Sciatic nerve (tissue), 2 donors: ENCODE measurements around the gene YBX2. TPM values are rescaled to one million over a fixed set of nuclear protein-coding genes. Genes with fewer than 3 reads are reported as not detected.

Source experiments
- ATAC-seq: fragments of 200-7000 bp; cut with Tn5 transposase; one replicate; pipeline ENCODE4 v1.9.1; 2020; ENCODE audit warnings: mild to moderate bottlenecking, moderate library complexity
- DNase-seq: peaks from one replicate; pipeline ENCODE4 v3.0.0-alpha.2; 2020; ENCODE audit warnings: low spot score
- intact Hi-C: fragments of 100-400 bp; cut with DNase I; formaldehyde crosslinking; loops from one replicate; pipeline ENCODE4 v1.14.2; 2022
- total RNA-seq: library from RNA; stranded (reverse); fragmentation: NEBNext Ultra II Directional; extraction: Animal tissue kit (Norgen Biotek cat#: 25700); gene quantifications from one replicate; pipeline ENCODE4 v1.2.1, GENCODE V29; 2021
- donor health status: DM: no; HTN: no; CAD: no.
- donor health status: DM: no; HTN: no; CAD: no.

YBX2 gene
- total RNA-seq, 1 donor from 2014 or later = 2.1 TPM

GRCh38 chr17:7325031-7325528 lies 30.6 kb upstream of the YBX2 start:
- no peak for DNase-seq
- intact Hi-C loops = no loop called here
- no peak for ATAC-seq

GRCh38 chr17:7324438-7324779 lies 30.0 kb upstream of the YBX2 start:
- ATAC-seq = no peak
- intact Hi-C loops = no loop called here
- DNase-seq = no peak

- DNase-seq (no peak), ATAC-seq (peak; percentile 6)
- intact Hi-C loops = no loop called here
Observed at GRCh38 chr17:7323731-7324437, 29.4 kb upstream of the YBX2 start.

GRCh38 chr17:7322520-7323194 lies 28.2 kb upstream of the YBX2 start:
- DNase-seq = no peak
- ATAC-seq = no peak
- intact Hi-C loops = no loop called here

GRCh38 chr17:7321466-7321865 lies 27.0 kb upstream of the YBX2 start:
- DNase-seq = no peak

GRCh38 chr17:7318121-7318860 lies 23.9 kb upstream of the YBX2 start:
- intact Hi-C loops = no loop called here
- DNase-seq = no peak
- ATAC-seq = no peak

More at GRCh38 chr17:7321466-7321865, 27.0 kb upstream of the YBX2 start:
- intact Hi-C loops = no loop called here
- ATAC-seq = no peak

- no peak for ATAC-seq
- intact Hi-C loops = no loop called here
- DNase-seq = no peak
Observed at GRCh38 chr17:7317161-7317803, 22.8 kb upstream of the YBX2 start.

- intact Hi-C loops = no loop called here
- DNase-seq = no peak
- peak; percentile 22 for ATAC-seq
Observed at GRCh38 chr17:7315570-7316235, 21.3 kb upstream of the YBX2 start.

GRCh38 chr17:7314719-7315569 lies 20.5 kb upstream of the YBX2 start, which contains the start of gene GPS2:
TSS of gene GPS2 (minus strand) at chr17:7315360. CDS start at chr17:7315052, 308 bp downstream.
- intact Hi-C loops = no loop called here
- ATAC-seq = peak; percentile 93

GRCh38 chr17:7313890-7314718 lies 19.7 kb upstream of the YBX2 start:
- no peak for DNase-seq
- no peak for ATAC-seq
- intact Hi-C loops = no loop called here

More at GRCh38 chr17:7314719-7315569, 20.5 kb upstream of the YBX2 start, which contains the start of gene GPS2:
- DNase-seq = peak; percentile 96

GRCh38 chr17:7313088-7313889 lies 18.9 kb upstream of the YBX2 start:
- DNase-seq = no peak
- ATAC-seq = no peak
- intact Hi-C loops = no loop called here

GRCh38 chr17:7312432-7313087 lies 18.1 kb upstream of the YBX2 start:
- ATAC-seq (no peak), DNase-seq (no peak)
- intact Hi-C loops = no loop called here

- intact Hi-C loops = no loop called here
- ATAC-seq (no peak), DNase-seq (no peak)
Observed at GRCh38 chr17:7311110-7311705, 16.8 kb upstream of the YBX2 start.

- DNase-seq (no peak), ATAC-seq (no peak)
- intact Hi-C loops = no loop called here
Observed at GRCh38 chr17:7309628-7310027, 15.2 kb upstream of the YBX2 start.

GRCh38 chr17:7308625-7309433 lies 14.4 kb upstream of the YBX2 start:
- intact Hi-C loops = no loop called here

More at GRCh38 chr17:7308625-7309433, 14.4 kb upstream of the YBX2 start:
- DNase-seq (no peak), ATAC-seq (peak; percentile 20)
